ENCODE measurements around the gene C17orf107.

- TF ChIP-seq CTCF (conservative IDR thresholded peaks at IDR 0.05; ENCODE audit: low read length) = no peak
- no peak for TF ChIP-seq EZH2phosphoT487 (IDR thresholded peaks at IDR 0.05; ENCODE audit: borderline replicate concordance, low read depth, low read length)
These were observed 42.9 kb upstream of the C17orf107 start for GRCh38 chr17:4856271-4856936.

All from OCI-LY7 (cell line).